ENCODE measurements around the gene KIAA1217.

GRCh38 chr10:24396396-24396795, 187.5 kb downstream of the KIAA1217 start:
- TF ChIP-seq CTCF (IDR thresholded peaks at IDR 0.05): peak; percentile 15 to 40 (median 30)
- no peak for TF ChIP-seq POLR2A (IDR thresholded peaks at IDR 0.05)
